DMS53 treated with DMSO at 0.1 percent for 48 hours (cell line): ENCODE data around the gene TCIRG1.
"Not testable (repeated sequence)": the region's sequence is repeated elsewhere in the genome, so short reads cannot be mapped to it uniquely, and the experiment has no call there.

Experiments used
- DNase-seq: peaks from one replicate; lab custom pipeline; 2025; ENCODE audit not compliant: unreplicated experiment; lab: John Stamatoyannopoulos, UW

The TCIRG1 gene

GRCh38 chr11:68038718-68039525 is at the start of gene TCIRG1:
Gene TCIRG1 (plus strand): TSS chr11:68039025. CDS start chr11:68041272, 2,247 bp downstream.
- peak; percentile 86 for DNase-seq

GRCh38 chr11:67990546-67991346 is 48.1 kb upstream of the TCIRG1 start:
- DNase-seq: not testable (repeated sequence)

- DNase-seq: not testable (repeated sequence)
Observed at GRCh38 chr11:67991347-67992121, 47.3 kb upstream of the TCIRG1 start.

DNA sequence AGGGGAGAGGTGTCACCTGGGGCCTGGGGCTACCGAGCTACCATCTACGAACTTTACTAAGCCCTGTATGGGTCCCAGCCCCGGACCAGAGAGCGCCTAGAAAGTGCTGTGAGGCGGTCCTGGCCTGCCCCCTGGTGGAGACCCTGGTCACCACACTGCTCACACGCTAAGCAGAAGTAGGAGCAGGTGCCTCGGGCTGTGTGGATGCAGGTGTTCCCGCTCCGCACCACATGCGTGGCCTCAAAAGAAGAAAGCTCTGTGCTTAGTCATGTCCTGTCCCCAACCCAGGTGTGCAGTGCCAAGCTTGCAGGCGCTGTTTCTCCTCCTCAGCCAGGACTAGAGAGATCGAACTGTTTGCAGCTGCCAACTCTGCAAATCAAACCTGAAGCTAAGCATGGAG is 45.0 kb upstream of the TCIRG1 start:
- peak; percentile 91 for DNase-seq

- DNase-seq: not testable (repeated sequence)
Observed at GRCh38 chr11:67994387-67994786, 44.4 kb upstream of the TCIRG1 start.

- DNase-seq: not testable (repeated sequence)
Observed at GRCh38 chr11:67995129-67995528, 43.7 kb upstream of the TCIRG1 start.

DNA sequence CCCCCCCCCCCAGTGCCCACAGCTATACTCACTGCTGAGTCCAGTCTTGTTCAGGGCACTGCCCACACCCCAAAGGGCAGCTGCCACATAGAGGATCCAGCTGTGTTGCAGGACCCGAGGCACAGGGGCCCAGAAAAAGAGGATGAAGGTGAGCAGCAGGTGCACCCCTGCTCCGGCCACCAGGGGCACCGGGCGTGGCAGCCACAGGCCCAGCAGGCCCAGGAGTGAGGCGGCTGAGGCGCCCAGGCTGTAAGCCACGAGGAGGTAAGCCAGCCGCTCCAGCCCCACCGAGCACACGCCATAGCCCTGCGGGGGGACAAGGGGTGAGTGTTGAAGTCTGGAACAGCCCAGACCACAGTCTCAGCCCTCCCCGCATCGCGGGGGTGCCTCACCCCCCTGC is 43.2 kb upstream of the TCIRG1 start:
- not testable (repeated sequence) for DNase-seq

DNA sequence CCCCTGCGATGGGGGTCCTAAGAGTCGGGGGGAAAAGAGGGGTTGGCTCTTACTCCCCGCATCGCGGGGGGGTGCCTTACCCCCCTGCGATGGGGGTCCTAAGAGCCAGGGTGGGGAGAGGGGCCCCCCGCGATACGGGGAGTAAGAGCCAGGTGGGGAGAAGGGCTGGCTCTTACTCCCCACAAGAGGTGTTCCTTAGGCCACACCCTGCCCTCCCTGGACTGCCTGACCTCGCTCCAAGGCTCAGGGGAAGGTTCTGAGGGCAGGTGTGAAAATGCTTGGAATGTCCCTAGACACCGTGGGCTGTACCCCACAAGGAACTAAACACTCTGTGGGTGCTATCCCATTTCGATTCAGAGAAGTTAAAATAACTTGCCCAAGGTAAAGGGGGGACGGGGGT is 42.8 kb upstream of the TCIRG1 start:
- no peak for DNase-seq

DNA sequence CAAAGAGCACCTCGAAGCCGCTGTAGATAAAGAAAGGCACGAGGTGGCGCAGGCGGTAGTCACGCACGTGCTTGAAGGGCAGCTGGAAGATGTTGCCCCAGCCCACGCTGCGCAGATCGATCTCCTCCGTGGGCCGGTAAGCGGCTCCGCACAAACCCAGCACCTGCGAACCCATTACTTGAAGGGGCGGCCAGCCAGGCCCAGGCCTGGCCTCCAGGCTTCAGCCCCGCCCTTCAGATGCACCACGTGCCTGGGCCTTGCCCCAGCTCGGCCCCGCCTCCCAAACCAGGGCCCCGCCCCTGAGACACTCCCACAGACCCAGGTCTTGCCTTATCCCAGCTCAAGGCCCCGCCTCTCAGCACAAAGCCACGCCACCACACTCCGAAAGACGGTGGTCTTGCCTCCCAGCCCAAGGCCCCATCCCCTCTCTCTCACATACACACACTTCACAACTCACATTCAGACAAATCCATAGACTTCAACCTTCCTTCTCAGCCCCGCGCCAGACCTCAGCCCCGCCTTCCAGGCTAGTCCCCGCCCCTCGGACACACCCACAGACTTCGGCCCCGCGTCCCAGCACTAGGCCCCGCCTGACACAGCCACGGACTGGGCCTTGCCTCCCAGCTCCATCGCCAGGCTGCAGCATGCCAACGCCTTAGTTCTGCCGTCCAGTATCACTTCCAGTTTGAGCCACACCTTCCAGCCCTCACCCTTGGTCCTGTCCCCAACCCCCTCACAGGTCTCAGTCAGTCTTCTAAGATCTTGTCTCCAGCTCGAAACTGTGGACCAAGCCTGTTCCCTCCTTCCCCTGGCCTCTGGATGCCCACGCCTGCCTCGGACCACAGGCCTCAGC is 42.0 kb upstream of the TCIRG1 start:
- DNase-seq: no peak

DNA sequence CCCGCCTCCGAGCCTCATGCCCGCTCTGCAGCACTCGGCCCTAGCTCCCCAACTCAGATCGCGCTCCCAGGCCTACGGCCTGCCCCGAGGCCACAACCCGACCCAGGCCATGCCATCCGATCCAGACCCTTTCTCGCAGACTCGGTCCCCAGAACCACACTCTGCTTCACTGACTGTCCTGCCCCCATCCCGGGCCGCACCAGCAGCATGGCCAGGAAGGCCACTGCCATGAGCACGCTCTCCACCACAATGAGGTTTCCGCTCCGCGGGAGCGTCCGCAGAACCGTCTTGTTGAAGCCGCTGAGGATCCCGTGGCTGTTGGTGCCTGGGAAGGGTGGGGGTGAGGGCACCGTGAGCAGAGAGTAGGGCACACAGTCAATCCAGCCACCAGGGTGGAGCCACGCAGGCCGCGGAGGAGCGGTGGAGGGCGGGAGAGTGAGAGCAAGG is 41.3 kb upstream of the TCIRG1 start:
- no peak for DNase-seq

DNA sequence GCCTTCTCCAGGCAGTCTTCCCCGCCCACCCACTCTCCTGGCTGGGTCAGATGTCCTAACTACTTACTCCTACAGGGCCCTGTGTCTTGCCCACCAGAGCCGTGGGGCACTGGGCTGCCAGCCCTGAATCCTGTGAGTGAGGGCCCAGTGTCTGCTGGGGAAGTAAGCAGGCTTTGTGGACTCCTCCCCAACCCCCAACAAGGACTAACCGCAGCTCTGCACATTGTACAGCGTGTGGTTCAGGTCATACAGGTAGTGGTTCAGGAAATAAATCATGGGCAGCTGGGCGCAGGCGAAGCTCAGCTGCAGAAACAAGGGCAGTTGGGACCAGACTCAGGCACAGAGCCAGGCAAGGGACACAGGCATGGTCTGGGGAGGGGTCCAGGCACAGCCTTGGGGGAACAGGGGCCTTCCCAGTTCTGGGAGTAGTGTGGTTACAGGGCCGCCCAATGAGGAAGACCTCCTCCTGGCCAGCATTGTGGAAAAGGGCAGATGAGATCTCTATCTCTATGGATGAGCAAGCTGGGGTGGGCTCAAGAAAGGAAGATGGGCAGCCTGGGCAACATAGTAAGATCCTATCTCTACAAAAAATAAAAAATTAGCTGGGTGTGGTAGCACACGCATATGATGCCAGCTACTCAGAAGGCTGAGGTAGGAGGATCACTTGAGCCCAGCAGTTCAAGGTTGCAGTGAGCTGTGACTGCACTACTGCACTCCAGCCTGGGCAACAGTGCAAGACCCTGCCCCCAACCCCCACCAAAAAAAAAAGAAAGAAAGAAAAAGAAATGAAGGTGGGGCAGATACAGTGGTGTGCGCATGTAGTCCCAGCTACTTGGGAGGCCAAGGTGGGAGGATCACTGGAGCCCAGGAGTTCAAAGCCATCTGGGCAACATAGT is 40.4 kb upstream of the TCIRG1 start:
- no peak for DNase-seq

GRCh38 chr11:67999201-67999629 is 39.6 kb upstream of the TCIRG1 start:
- no peak for DNase-seq

- DNase-seq: no peak
Observed at GRCh38 chr11:67999704-68000103, 39.1 kb upstream of the TCIRG1 start.

GRCh38 chr11:68002575-68002937 is 36.3 kb upstream of the TCIRG1 start:
- DNase-seq: peak; percentile 23

GRCh38 chr11:68002938-68003845 is 35.6 kb upstream of the TCIRG1 start:
- DNase-seq: peak; percentile 51

DNA sequence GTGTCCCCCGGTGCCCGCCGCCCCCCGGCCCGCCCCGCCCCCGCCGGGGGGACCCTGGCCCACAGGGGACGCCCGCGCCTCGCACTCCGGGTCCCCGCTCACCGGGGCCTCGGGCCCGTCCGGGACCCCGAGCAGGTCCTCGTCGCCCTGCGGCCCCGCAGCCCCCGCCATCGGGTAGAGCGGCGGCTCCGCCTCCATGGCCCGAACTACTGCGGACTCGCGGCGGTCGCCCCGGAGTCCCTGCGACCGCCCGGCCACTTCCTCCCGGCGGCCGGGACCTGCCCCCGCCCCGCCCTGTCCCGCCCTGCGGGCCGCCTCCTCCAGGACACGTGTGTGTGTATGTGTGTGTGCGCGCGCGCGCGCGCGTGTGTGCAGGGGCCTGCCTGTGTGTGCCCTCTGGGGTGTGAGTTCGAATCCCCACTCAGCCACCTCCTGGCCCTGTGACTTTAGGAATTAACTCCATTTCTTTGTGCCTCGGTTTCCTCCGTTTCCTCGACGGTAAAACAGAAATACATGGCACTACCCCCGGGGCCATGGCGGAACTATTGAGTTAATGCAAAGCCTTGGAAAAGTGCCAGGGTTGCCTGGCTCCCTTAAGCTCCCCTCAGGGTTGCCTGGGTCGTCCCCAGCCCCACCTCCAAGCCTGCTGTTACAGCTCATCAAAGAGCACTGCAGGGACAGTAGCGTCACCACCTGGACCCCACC is 34.8 kb upstream of the TCIRG1 start, which contains the start of gene UNC93B1:
Gene UNC93B1, minus strand, starts transcription at position 252 of the 705 bp plus-strand sequence. Its CDS starts 54 bp downstream, at position 198.
- DNase-seq: peak; percentile 84

GRCh38 chr11:68004551-68005335 is 34.1 kb upstream of the TCIRG1 start:
- DNase-seq: no peak
